Embryonic facial prominence (tissue), 1 donor: ENCODE measurements around the gene TMCC2.

Experiments used
- DNase-seq: peaks from one replicate; pipeline ENCODE4 v3.0.0-alpha.2; 2016; ENCODE audit errors: extremely low spot score

The TMCC2 gene

GRCh38 chr1:205240569-205240968, 12.8 kb downstream of the TMCC2 start:
- DNase-seq = no peak

DNA sequence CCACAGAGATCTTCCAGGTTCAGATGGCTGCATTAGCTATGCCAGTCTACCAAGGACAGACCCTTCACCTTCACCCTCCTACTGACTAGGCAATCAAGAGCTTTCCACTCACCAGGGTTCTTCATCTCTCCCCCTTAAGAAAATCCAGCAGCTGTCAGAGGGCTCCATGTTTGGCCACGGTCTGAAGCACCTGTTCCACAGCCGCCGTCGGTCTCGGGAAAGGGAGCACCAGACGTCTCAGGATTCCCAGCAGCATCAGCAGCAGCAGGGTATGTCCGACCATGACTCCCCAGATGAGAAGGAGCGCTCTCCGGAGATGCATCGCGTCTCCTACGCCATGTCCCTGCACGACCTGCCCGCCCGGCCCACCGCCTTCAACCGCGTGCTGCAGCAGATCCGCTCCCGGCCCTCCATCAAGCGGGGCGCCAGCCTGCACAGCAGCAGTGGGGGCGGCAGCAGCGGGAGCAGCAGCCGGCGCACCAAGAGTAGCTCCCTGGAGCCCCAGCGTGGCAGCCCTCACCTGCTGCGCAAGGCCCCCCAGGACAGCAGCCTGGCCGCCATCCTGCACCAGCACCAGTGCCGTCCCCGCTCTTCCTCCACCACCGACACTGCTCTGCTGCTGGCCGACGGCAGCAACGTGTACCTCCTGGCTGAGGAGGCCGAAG, 13.8 kb downstream of the TMCC2 start:
- no peak for DNase-seq

- DNase-seq = no peak
Observed at GRCh38 chr1:205243350-205244191, 15.8 kb downstream of the TMCC2 start.

DNA sequence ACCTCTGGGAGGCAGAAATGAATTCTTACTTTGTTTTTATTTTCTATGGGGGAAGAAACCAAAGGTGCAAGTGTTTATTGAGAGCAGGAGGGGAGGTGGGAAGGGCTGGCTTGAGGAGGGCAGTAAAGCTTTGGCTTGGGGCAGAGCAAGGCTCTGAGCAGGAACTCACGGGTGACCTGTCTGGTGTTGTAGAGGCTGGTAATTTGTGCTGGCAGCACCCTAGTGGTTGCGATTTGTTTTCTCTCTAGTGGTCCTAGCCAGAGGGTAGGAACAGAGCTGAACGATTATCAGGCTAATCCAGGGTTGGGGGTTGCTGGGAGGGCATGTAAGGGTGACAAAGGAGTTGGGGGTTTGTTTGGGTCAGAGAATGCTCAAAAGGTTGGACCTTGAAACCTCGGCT, 16.6 kb downstream of the TMCC2 start:
- DNase-seq = no peak

GRCh38 chr1:205245096-205245495, 17.4 kb downstream of the TMCC2 start:
- no peak for DNase-seq

GRCh38 chr1:205246351-205247119, 18.8 kb downstream of the TMCC2 start:
- DNase-seq = no peak

GRCh38 chr1:205247130-205247921, 19.6 kb downstream of the TMCC2 start:
- DNase-seq = no peak

GRCh38 chr1:205248793-205249601, 21.3 kb downstream of the TMCC2 start:
- no peak for DNase-seq

DNA sequence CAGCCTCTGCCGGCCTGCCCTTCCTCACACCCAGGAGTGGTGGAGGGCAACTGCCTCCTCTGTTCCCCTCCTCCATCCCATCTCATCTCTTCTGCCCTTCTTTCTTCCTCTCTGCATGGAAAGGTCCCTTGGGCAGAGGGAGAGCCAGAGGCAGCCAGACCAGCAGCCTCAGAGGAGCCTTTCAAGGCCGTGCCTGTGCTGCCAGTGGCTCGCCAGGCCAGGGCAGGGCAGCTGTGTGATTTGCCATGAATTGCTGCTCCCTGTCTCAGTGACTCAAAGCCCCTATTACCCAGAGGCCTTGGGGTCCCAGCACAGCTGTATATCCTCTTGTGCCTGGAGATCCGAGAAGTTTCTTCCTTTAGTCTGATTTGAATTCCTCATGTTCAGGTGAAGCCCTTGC, 21.9 kb downstream of the TMCC2 start:
- no peak for DNase-seq

DNA sequence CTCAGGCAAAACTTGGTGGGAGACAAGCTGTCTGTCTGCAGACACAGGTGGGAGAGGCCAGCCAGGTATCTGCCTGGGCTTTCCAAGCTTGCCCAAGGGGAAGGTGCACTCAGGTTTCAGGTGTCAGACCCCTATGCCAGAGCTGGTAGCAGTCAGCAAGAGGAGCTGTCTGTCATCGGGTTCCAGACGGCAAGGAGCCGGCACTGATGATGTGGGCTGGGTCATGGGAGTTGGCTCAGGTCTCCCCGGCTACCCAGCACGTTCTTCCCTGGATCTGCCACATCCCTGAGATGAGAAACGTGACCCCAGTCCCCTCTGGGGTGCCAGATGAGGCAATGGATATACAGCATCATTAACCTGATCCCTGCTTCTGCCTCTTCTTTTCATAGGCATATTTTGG, 23.0 kb downstream of the TMCC2 start:
- DNase-seq = no peak

DNA sequence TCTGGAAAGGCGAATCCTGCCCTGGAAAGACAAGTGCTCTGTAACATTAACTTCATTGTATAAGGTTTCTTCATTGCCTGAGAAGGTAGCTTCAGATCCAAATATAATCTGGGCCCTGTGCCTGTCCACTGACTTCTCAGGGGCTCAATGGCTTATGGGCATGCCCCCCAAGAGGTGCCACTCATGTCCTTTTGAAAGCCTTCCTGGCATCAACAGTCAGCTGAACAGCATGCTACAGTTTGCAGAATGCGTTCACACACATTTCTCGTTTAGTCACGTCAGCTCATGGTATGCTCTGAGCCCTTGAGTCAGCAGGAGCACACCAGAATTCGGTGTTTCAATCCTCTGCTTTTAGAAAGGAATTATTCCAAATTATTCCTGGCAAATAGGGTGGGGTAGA, 23.8 kb downstream of the TMCC2 start:
- DNase-seq = no peak

GRCh38 chr1:205255941-205256780, 28.4 kb downstream of the TMCC2 start:
- DNase-seq = no peak

DNA sequence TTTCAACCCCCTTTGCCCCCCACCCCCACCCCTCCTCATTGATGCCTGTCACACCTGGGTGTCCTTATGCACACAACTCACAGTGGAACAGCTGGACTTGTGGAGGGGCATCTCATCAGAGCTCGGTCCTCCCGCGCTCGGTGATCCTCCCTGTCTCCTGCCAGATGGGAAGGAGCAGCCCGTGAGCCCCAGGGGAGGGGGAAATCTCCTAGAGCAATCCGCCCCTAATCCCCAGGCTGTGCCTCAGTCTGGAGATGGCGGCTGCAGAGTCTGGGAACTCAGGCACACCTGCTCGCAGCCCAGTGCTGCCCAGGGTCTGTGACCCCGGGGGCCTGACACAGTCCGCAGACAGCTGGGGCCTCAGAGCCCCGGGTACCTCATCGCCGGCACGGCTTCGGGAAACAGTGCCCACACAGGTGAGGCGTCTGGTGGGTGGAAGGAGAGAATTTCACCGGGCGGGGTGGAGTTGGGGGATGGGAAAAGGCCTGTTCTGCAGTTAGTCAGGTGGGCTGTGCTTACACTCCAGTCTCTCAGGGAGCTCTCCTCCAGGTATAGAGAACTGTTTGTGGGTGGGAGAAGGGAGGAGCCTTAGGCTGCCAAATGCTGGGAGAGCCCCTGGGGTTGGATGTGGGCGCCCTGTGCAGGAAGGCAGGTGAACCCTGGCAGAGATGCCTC, 29.3 kb downstream of the TMCC2 start:
- DNase-seq = no peak

- DNase-seq = no peak
Observed at GRCh38 chr1:205257735-205258134, 30.0 kb downstream of the TMCC2 start.

GRCh38 chr1:205258261-205258691, 30.5 kb downstream of the TMCC2 start:
- DNase-seq = no peak

- DNase-seq = no peak
Observed at GRCh38 chr1:205258719-205259118, 31.0 kb downstream of the TMCC2 start.

DNA sequence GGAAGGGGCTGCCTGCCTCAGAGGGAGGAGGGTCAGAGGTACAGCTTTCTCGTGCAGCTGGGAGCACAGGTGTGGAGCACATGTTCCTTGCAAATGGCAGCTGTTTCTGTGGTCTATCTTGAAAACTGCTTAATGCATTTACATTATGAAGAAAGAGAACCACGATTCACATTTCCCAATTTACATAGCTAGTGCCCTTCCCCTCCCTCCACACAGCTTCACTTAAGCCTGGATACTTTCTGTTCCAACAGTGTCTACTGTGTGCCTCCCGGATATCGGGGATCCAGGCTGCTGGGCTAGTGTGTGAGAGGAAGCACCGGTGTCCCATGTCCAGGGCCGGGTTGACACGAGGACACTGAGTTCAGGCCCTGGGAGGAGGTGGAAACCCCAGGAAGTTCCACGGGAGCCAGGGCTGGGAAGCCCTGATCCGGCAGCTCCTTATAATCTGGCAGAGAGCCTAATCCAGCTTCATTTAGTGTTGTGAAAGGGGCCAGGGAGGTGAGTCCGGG, 31.6 kb downstream of the TMCC2 start:
- DNase-seq = no peak

DNA sequence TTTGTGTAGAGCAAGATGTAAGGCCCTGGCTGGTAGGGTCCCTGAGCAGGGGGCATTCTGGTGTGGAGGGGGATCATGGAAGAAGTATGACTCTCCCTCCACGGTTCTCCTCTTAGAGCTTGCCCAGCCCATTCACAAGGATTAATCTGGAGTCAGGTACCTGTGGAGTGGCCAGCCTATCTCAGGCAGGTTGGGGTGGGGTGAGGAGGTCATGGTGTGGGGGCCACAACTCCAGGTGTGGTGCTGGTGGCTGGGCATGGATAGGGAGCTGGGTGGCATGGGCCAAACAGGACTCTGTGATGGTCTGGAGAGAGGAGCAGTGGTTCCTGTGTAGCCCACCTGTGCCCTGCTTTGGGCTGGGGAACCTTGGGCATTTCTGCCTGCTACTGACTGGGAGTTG, 32.3 kb downstream of the TMCC2 start:
- no peak for DNase-seq
